ENCODE results near the gene SUSD5. TPM values are rescaled to one million over a fixed set of nuclear protein-coding genes. Genes with fewer than 3 reads are reported as not detected.

The SUSD5 gene
- 2.4 TPM for total RNA-seq
- long read RNA-seq, full-length matches to known transcripts: 1 of 5 reads
- long read RNA-seq, partial matches to known transcripts: 2 of 5 reads
- long read RNA-seq, other reads (novel, unspliced or antisense): 2 of 5 reads

- intact Hi-C loops (cut with DNase I): no loop called here
- no peak for DNase-seq
- ATAC-seq (ENCODE audit: poor library complexity): peak; percentile 82
These were observed at the start of gene SUSD5 for GRCh38 chr3:33218446-33219174. TSS of gene SUSD5 (minus strand) at chr3:33218810. CDS start at chr3:33218797, 13 bp downstream.

- DNase-seq: no peak
- intact Hi-C loops (cut with DNase I): no loop called here
- ATAC-seq (ENCODE audit: poor library complexity): no peak
These were observed 41.5 kb upstream of the SUSD5 start for GRCh38 chr3:33260104-33260503.

GRCh38 chr3:33256249-33256648 is 37.6 kb upstream of the SUSD5 start:
- no peak for DNase-seq
- no peak for ATAC-seq (ENCODE audit: poor library complexity)
- intact Hi-C loops (cut with DNase I): no loop called here

- DNase-seq (no peak), ATAC-seq (ENCODE audit: poor library complexity) (no peak)
- intact Hi-C loops (cut with DNase I): no loop called here
These were observed 32.1 kb upstream of the SUSD5 start for GRCh38 chr3:33250712-33251111.

- ATAC-seq (ENCODE audit: poor library complexity) (no peak), DNase-seq (no peak)
- intact Hi-C loops (cut with DNase I): no loop called here
These were observed 28.2 kb upstream of the SUSD5 start for GRCh38 chr3:33246786-33247185.

GRCh38 chr3:33240261-33240660 is 21.7 kb upstream of the SUSD5 start:
- no peak for ATAC-seq (ENCODE audit: poor library complexity)
- intact Hi-C loops (cut with DNase I): no loop called here
- DNase-seq: no peak

- no peak for ATAC-seq (ENCODE audit: poor library complexity)
- DNase-seq: no peak
- intact Hi-C loops (cut with DNase I): no loop called here
These were observed 20.3 kb upstream of the SUSD5 start for GRCh38 chr3:33238923-33239322.

- ATAC-seq (ENCODE audit: poor library complexity) (no peak), DNase-seq (no peak)
- intact Hi-C loops (cut with DNase I): no loop called here
These were observed 18.8 kb upstream of the SUSD5 start for GRCh38 chr3:33237439-33237838.

GRCh38 chr3:33236005-33236404 is 17.4 kb upstream of the SUSD5 start:
- intact Hi-C loops (cut with DNase I): no loop called here
- DNase-seq (no peak), ATAC-seq (ENCODE audit: poor library complexity) (no peak)

GRCh38 chr3:33233884-33234283 is 15.3 kb upstream of the SUSD5 start:
- DNase-seq: no peak
- intact Hi-C loops (cut with DNase I): no loop called here
- ATAC-seq (ENCODE audit: poor library complexity): no peak

- intact Hi-C loops (cut with DNase I): no loop called here
These were observed 13.3 kb upstream of the SUSD5 start for GRCh38 chr3:33231756-33232465.

GRCh38 chr3:33229947-33230346 is 11.3 kb upstream of the SUSD5 start:
- DNase-seq (no peak), ATAC-seq (ENCODE audit: poor library complexity) (no peak)
- intact Hi-C loops (cut with DNase I): no loop called here

More at GRCh38 chr3:33231756-33232465, 13.3 kb upstream of the SUSD5 start:
- DNase-seq: no peak
- no peak for ATAC-seq (ENCODE audit: poor library complexity)

- intact Hi-C loops (cut with DNase I): no loop called here
- DNase-seq (no peak), ATAC-seq (ENCODE audit: poor library complexity) (no peak)
These were observed 10.5 kb upstream of the SUSD5 start for GRCh38 chr3:33229066-33229465.

- ATAC-seq (ENCODE audit: poor library complexity) (no peak), DNase-seq (no peak)
- intact Hi-C loops (cut with DNase I): no loop called here
These were observed 2.6 kb upstream of the SUSD5 start for GRCh38 chr3:33221241-33221640.

- intact Hi-C loops (cut with DNase I): no loop called here
- DNase-seq (no peak), ATAC-seq (ENCODE audit: poor library complexity) (no peak)
These were observed 521 bp upstream of the SUSD5 start for GRCh38 chr3:33219175-33219487.

- intact Hi-C loops (cut with DNase I): no loop called here
- ATAC-seq (ENCODE audit: poor library complexity): no peak
- no peak for DNase-seq
These were observed 654 bp downstream of the SUSD5 start for GRCh38 chr3:33217866-33218445.

- ATAC-seq (ENCODE audit: poor library complexity): no peak
- no peak for DNase-seq
- intact Hi-C loops (cut with DNase I): no loop called here
These were observed 2.9 kb downstream of the SUSD5 start for GRCh38 chr3:33215739-33216138.

GRCh38 chr3:33212406-33212805 is 6.2 kb downstream of the SUSD5 start:
- ATAC-seq (ENCODE audit: poor library complexity): no peak
- DNase-seq: no peak
- intact Hi-C loops (cut with DNase I): no loop called here

- intact Hi-C loops (cut with DNase I): no loop called here
- ATAC-seq (ENCODE audit: poor library complexity) (no peak), DNase-seq (no peak)
These were observed 7.2 kb downstream of the SUSD5 start for GRCh38 chr3:33211444-33211843.

GRCh38 chr3:33209357-33209756 is 9.3 kb downstream of the SUSD5 start:
- intact Hi-C loops (cut with DNase I): no loop called here
- no peak for DNase-seq
- ATAC-seq (ENCODE audit: poor library complexity): no peak

Data from Right ventricle myocardium superior (tissue), 1 donor.